ENCODE results near the gene SEC31B.

DNA sequence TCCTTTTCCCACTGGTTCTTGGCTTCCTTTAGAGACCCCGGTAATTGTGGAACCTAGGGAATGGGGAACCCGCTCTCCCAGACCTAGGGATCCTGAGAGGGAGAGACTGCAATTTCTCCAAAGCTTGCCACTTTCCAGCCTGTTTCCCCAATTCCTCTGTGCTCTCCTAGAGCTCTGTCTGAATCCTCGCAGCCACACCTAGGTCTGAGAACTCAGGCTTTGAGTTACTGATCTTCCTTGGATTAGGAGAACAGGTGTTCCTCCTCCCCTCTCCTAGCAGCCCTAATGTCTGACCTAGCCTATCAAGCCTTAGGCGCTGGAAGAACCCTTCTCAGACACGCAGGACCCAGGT, 36.9 kb downstream of the SEC31B start:
- TF ChIP-seq, protein P1, sequence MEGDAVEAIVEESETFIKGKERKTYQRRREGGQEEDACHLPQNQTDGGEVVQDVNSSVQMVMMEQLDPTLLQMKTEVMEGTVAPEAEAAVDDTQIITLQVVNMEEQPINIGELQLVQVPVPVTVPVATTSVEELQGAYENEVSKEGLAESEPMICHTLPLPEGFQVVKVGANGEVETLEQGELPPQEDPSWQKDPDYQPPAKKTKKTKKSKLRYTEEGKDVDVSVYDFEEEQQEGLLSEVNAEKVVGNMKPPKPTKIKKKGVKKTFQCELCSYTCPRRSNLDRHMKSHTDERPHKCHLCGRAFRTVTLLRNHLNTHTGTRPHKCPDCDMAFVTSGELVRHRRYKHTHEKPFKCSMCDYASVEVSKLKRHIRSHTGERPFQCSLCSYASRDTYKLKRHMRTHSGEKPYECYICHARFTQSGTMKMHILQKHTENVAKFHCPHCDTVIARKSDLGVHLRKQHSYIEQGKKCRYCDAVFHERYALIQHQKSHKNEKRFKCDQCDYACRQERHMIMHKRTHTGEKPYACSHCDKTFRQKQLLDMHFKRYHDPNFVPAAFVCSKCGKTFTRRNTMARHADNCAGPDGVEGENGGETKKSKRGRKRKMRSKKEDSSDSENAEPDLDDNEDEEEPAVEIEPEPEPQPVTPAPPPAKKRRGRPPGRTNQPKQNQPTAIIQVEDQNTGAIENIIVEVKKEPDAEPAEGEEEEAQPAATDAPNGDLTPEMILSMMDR (IDR thresholded peaks at IDR 0.05), result peak in 1 of 3 donors; percentile 5
- TF ChIP-seq POLR2A (IDR thresholded peaks at IDR 0.05), result no peak

Measured in lower leg skin (tissue), 3 donors.